Measurements from ENCODE around the gene PTGR1.

DNA sequence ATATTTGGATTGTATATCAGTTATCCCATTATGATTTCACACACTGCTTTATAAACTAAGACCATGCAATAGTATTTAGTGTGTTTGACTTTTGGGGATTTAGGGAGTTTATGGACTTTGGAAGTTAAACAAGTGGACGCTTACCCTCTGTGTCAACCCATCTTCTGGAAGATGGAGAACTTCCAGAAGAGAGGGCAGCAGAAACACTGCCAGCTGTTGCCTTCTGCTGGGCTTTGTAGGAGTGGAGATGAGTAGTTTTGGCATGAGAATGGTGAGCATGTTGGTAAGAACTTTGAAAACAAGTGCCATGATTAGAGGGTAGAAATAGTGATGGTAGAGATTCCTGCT lies 33.9 kb upstream of the PTGR1 start:
- TF ChIP-seq EGR1 (IDR thresholded peaks at IDR 0.05) (no peak), TAF1 (IDR thresholded peaks at IDR 0.05; ENCODE audit: low read depth) (no peak), EP300 (IDR thresholded peaks at IDR 0.05; ENCODE audit: borderline replicate concordance) (no peak), YY1 (IDR thresholded peaks at IDR 0.05; ENCODE audit: low read depth) (no peak)
- TF ChIP-seq, protein P1, sequence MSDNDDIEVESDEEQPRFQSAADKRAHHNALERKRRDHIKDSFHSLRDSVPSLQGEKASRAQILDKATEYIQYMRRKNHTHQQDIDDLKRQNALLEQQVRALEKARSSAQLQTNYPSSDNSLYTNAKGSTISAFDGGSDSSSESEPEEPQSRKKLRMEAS (IDR thresholded peaks at IDR 0.05) = no peak
